ENCODE measurements around the gene AAMDC. TPM values are rescaled to one million over a fixed set of nuclear protein-coding genes. Genes with fewer than 3 reads are reported as not detected.

AAMDC gene
- 10 to 100 TPM in 1 of 2 experiments, 1 to 10 TPM in 1; 9.5 to 11.3 TPM for total RNA-seq

DNA sequence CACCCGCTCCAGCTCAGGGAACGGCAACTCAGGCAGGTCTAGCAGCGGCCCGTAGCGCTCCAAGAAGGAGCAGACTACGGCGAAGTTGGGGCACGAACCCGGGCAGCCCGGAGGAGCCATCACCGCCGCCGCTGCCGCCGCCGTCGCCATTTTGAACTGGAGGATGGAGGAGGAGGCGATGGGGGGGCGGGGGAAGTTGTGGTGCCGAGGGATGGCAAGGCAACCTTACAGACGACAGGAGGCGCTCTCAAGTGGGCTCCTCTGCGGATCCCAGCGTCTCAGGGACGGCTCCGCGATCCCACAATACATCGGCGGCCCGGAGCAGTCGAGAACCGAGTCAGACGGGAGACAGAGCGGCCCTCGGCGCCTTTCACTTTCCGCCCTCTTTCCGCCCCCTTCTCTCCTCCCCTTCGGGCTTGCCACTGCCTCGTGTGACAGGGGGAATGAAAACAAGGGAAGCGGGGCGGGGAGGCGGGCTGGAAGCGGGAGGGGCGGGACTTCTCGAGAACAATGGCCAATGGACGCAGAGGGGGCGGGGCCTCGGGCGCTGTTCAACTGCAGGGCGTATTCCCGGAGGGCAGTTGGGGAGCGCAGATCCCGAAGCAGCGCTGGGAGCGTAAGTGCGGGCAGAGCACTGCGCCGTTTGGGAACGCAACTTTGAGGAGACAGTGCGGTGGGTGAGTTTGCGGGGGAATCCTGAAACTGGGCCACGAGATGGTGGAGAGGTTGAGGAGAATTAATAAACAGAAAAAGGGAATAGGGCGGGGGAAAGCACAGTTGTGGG, at the start of gene AAMDC, which contains the start of gene RSF1:
AAMDC (plus strand) TSS at position 580 of the 784 bp plus-strand sequence. CDS start 21,353 bp downstream, outside the sequence.
RSF1 (minus strand) TSS at position 158 of the 784 bp plus-strand sequence; CDS start at position 150, 8 bp downstream.
- H3K27me3 Mint-ChIP-seq = no peaks in the 10 kb centered on the region
- ATAC-seq (ENCODE audit: low read depth) (peak; percentile 89), DNase-seq (peak; percentile 93)
- peaks cover 2% of the 10 kb centered on the region for H3K9me3 Mint-ChIP-seq
- H3K27ac Mint-ChIP-seq = peak within 1 kb of the TSS; percentile 95
- H3K4me1 Mint-ChIP-seq = peaks cover 28% of the 10 kb centered on the region
- POLR2A ChIA-PET = interaction anchor here (0.6 to 2.4 kb wide), 4 partner anchors 17 to 754 kb away, joined by 3 to 20 read pairs (median 4); partner anchors contain the start of genes INTS4 and NARS2
- H3K36me3 Mint-ChIP-seq = peaks cover 11% of the 10 kb centered on the region
- H3K4me3 Mint-ChIP-seq = peak within 1 kb of the TSS; percentile 96

DNA sequence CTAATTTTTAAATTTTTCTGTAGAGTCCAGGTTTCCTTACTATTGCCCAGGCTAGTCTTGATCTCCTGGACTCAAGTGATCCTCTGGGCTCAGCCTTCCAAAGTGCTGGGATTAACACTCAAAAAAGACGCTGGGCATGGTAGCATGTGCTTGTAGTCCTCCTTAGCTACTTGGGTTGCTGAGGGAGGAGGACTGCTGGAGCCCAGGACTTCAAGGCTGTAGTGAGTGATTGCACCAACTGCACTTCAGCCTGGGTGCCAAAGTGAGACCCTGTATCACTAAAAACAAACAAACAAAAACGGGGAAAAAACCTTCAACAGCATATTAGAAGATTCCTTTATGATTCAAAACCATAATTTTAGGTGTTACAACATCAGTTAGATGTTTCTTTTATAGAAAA, 45.0 kb upstream of the AAMDC start:
- Mint-ChIP-seq H3K9me3 (no peaks in the 10 kb centered on the region), H3K36me3 (peaks cover 4% of the 10 kb centered on the region), H3K27me3 (no peaks in the 10 kb centered on the region), H3K27ac (no peak overlapping the region), H3K4me1 (peaks cover 15% of the 10 kb centered on the region), H3K4me3 (no peak overlapping the region)
- no peak for DNase-seq
- ATAC-seq (ENCODE audit: low read depth) = no peak
- POLR2A ChIA-PET = no interaction called here

DNA sequence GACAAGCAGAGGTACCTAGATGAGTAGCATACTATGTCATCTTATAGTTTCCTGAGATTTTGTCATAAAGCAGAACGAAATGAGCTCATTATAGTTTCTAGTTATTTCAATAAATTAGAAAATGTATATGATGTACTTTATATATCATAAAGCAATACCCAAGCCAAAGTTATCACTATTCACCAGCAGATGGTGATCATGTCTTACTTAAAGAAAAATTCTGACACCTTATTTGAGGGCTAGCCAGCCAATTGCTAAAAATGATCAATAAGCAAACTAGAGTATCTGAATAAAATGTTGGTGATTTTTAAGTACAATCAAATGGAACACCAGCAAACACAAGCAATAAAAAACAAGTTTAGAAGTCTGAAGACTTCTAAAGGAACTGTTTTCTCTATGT, 44.5 kb upstream of the AAMDC start:
- no peak for DNase-seq

DNA sequence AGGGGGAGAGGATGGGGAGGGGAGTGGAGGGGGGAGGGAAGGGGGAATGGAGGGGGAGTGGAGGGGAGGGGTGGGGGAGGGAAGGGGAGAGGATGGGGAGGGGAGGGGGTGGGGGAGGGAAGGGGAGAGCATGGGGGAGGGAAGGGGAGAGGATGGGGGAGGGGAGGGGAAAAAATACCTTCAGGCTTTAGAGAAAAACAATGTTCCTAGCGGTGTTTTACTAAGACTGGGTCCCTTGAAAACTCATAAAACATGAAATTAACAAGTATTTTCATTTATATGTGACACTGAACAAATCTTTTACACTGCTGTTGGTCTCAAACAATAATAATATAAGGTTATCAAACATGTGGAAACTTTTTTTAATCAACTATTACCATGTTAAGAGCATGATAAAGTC, 42.8 kb upstream of the AAMDC start:
- peaks cover 7% of the 10 kb centered on the region for H3K4me1 Mint-ChIP-seq
- DNase-seq (no peak), ATAC-seq (ENCODE audit: low read depth) (no peak)
- no peaks in the 10 kb centered on the region for H3K9me3 Mint-ChIP-seq
- H3K36me3 Mint-ChIP-seq = peaks cover 7% of the 10 kb centered on the region
- H3K27ac Mint-ChIP-seq = no peak overlapping the region
- H3K4me3 Mint-ChIP-seq = no peak overlapping the region
- POLR2A ChIA-PET = no interaction called here
- no peaks in the 10 kb centered on the region for H3K27me3 Mint-ChIP-seq

More for the DNA sequence above, 44.5 kb upstream of the AAMDC start:
- H3K4me3 Mint-ChIP-seq = no peak overlapping the region
- POLR2A ChIA-PET = no interaction called here
- ATAC-seq (ENCODE audit: low read depth) = no peak
- H3K9me3 Mint-ChIP-seq = no peaks in the 10 kb centered on the region
- peaks cover 4% of the 10 kb centered on the region for H3K36me3 Mint-ChIP-seq
- H3K27me3 Mint-ChIP-seq = no peaks in the 10 kb centered on the region
- no peak overlapping the region for H3K27ac Mint-ChIP-seq
- peaks cover 10% of the 10 kb centered on the region for H3K4me1 Mint-ChIP-seq

DNA sequence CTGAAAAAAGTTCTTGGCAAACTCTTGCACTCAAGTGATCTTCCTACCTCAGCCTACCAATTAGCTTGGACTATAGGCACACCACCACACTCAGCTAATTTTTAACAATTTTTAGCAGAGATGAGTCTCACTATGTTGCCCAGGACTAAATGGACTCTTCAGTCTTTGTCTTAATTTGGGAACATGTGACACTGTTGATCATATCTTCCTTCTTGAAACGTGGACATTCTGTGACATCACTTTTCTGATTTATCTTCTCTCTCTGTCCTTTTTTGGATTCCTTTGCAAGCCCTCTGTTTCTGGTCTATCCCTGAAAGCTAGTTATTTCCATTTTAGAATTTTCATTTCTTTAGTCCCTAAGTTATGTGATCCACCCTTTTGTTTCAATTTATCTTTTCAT, 42.4 kb upstream of the AAMDC start:
- H3K4me1 Mint-ChIP-seq = peaks cover 7% of the 10 kb centered on the region
- POLR2A ChIA-PET = no interaction called here
- no peak for ATAC-seq (ENCODE audit: low read depth)
- H3K36me3 Mint-ChIP-seq = peaks cover 7% of the 10 kb centered on the region
- no peak overlapping the region for H3K27ac Mint-ChIP-seq
- DNase-seq = no peak
- H3K27me3 Mint-ChIP-seq = no peaks in the 10 kb centered on the region
- no peaks in the 10 kb centered on the region for H3K9me3 Mint-ChIP-seq
- H3K4me3 Mint-ChIP-seq = no peak overlapping the region

DNA sequence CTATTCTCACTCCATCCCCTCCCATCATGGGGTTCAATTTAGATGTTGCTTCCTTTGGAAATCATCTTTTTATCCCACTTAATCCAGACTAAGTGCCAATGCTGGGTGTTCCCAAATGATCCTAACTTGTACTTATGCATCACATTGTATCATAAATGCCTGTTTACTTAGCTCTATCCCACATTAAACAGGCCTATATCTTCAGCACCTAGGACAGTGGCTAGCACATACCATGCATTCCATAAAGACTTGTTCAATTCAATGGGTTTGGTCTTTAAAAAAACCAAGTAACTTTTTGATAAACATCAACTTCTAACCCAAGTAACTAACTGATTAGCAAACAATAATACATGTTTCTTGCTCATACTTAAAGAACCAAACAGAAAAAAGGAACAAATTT, 41.0 kb upstream of the AAMDC start:
- Mint-ChIP-seq H3K27me3 (no peaks in the 10 kb centered on the region), H3K4me3 (no peak overlapping the region), H3K4me1 (peaks cover 7% of the 10 kb centered on the region), H3K9me3 (no peaks in the 10 kb centered on the region), H3K27ac (no peak overlapping the region), H3K36me3 (peaks cover 7% of the 10 kb centered on the region)
- POLR2A ChIA-PET = no interaction called here
- DNase-seq (no peak), ATAC-seq (ENCODE audit: low read depth) (no peak)

DNA sequence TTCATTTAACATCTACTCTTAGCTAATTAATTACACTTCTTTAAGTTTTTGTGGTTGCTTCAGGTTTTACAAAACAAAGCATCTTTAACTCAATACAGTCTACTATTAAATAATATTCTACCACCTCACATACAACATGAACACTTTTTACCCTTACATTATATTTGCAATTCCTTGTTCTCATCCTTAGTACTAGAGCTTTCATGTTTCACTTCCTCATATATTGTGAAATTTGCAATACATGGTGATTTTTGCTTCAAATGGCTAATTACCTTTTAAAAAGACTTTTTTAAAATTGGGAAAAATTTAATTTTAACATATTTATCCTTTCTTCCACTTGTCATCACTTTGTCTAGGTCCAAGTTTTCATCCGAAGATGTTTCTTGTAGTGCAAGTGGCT, 37.9 kb upstream of the AAMDC start:
- H3K4me3 Mint-ChIP-seq = no peak overlapping the region
- no peak overlapping the region for H3K27ac Mint-ChIP-seq
- no peaks in the 10 kb centered on the region for H3K27me3 Mint-ChIP-seq
- ATAC-seq (ENCODE audit: low read depth) (no peak), DNase-seq (no peak)
- POLR2A ChIA-PET = no interaction called here
- peaks cover 8% of the 10 kb centered on the region for H3K36me3 Mint-ChIP-seq
- no peaks in the 10 kb centered on the region for H3K9me3 Mint-ChIP-seq
- H3K4me1 Mint-ChIP-seq = peaks cover 7% of the 10 kb centered on the region

DNA sequence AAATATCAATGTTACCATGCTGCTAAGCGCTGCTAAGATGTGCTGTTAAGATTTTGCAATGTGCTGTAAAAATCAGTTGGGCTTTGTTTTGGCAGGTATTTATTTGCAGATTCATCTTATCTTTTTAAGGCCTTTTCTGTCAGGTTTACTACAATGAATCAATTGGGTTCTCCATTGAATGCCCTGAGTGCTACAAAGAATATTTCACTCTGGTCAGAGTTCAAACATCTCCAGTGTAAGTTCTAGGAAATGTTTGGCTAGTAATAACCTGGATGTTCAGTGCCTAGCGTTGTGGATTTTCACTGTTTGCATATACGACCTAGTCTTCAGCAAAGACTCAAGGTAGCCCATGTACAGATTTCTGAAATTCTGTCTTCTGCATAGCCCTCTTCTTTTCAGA, 36.4 kb upstream of the AAMDC start:
- POLR2A ChIA-PET = no interaction called here
- Mint-ChIP-seq H3K4me1 (peaks cover 5% of the 10 kb centered on the region), H3K36me3 (peaks cover 8% of the 10 kb centered on the region), H3K9me3 (no peaks in the 10 kb centered on the region), H3K4me3 (no peak overlapping the region), H3K27me3 (no peaks in the 10 kb centered on the region), H3K27ac (no peak overlapping the region)
- DNase-seq = no peak
- no peak for ATAC-seq (ENCODE audit: low read depth)

DNA sequence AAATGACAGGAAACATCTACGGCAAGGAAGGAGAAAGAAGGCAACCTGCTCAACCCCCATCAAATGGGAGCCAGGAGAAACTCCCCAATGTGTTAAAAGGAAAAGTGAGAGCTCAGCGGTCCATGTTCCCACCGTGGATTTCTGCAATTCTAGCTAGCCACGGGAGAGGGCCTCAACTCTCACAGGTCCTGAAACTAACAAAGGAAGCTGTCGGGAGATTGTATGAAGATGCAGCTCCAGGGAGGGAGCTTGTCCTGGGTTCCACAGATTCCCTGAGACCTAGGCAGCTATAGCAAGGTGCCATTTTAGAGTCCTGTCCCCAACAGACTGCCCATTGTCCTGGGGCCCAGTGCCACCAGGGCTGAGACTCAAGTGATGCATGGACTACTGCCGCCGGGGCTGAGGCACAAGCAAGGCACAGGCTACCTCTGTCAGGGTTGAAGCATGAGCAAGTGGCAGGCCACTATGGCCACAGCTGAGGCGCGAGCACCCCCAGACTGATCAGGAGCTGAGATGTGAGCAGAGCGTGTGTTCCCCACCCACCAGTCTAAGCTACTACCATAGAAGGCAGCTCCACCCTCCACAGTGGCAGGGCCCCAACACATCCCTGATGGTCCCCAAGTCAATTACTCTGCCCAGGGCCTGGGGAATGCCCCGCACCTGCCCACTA, 31.7 kb upstream of the AAMDC start:
- DNase-seq = no peak
- peaks cover 6% of the 10 kb centered on the region for H3K4me1 Mint-ChIP-seq
- peaks cover 16% of the 10 kb centered on the region for H3K9me3 Mint-ChIP-seq
- H3K27me3 Mint-ChIP-seq = no peaks in the 10 kb centered on the region
- H3K4me3 Mint-ChIP-seq = no peak overlapping the region
- POLR2A ChIA-PET = no interaction called here
- no peak for ATAC-seq (ENCODE audit: low read depth)
- H3K36me3 Mint-ChIP-seq = peaks cover 41% of the 10 kb centered on the region
- no peak overlapping the region for H3K27ac Mint-ChIP-seq

DNA sequence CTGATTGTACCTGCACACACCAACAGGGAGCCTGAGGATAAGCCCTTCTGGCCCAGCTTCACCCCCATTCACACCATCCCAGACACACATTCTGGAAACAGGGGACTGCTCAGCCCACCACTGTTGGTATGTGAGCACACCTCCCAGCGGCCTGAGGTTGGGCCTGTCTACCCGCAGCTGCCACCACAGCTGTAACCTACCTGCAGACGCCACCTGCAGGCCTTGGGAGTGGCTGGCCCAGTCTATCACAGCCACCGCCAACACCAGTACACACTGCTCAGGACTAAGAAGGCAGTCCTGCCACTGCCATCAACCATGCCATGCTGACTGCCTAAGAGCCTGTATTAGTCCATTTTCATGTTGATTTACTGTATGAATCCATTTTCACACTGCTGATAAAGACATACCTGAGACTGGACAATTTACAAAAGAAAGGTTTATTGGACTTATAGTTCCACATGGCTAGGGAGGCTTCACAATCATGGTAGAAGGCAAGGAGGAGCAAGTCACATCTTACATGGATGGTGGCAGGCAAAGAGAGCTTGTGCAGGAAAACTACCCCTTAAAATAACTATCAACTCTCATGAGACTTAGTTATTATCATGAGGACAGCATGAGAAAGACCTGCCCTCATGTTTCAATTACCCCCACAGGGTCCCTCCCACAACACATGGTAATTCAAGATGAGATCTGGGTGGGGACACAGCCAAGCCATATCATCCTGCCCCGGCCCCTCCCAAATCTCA, 31.0 kb upstream of the AAMDC start:
- H3K4me3 Mint-ChIP-seq = no peak overlapping the region
- ATAC-seq (ENCODE audit: low read depth) = no peak
- POLR2A ChIA-PET = no interaction called here
- H3K27me3 Mint-ChIP-seq = no peaks in the 10 kb centered on the region
- peaks cover 46% of the 10 kb centered on the region for H3K36me3 Mint-ChIP-seq
- peaks cover 9% of the 10 kb centered on the region for H3K4me1 Mint-ChIP-seq
- DNase-seq = no peak
- H3K27ac Mint-ChIP-seq = no peak overlapping the region
- H3K9me3 Mint-ChIP-seq = peaks cover 18% of the 10 kb centered on the region

DNA sequence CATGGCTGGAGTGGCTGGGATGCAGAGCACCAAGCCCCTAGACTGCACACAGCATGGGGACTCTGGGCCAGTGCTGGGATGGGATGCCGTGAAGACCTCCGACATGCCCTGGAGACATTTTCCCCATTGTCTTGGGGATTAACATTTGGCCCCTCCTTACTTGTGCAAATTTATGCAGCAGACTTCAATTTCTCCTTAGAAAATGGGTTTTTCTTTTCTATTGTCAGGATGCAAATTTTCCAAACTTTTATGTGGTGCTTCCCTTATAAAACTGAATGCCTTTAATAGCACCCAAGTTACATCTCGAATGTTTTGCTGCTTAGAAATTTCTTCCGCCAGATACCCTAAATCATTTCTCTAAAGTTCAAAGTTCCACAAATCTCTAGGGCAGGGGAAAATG, 29.6 kb upstream of the AAMDC start:
- ATAC-seq (ENCODE audit: low read depth) (no peak), DNase-seq (no peak)
- no peak overlapping the region for H3K4me3 Mint-ChIP-seq
- POLR2A ChIA-PET = no interaction called here
- no peaks in the 10 kb centered on the region for H3K27me3 Mint-ChIP-seq
- peaks cover 9% of the 10 kb centered on the region for H3K4me1 Mint-ChIP-seq
- peaks cover 18% of the 10 kb centered on the region for H3K9me3 Mint-ChIP-seq
- H3K36me3 Mint-ChIP-seq = peaks cover 54% of the 10 kb centered on the region
- H3K27ac Mint-ChIP-seq = no peak overlapping the region

DNA sequence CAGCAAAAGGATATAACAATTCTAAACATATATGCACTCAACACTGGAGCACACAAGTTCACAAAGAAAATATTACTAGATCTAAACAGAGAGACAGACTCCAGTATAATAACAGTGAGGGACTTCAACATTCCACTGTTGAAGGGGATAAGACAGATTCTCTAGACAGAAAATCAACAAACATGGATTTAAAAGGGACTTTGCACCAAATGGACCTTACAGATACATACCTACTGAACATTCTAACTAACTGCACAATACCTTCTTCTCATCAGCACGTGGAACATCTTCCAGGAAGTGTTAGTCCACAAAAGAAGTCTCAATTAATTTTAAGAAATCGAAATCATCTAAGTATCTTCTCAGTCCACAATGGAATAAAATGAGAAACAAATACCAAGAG, 27.0 kb upstream of the AAMDC start:
- ATAC-seq (ENCODE audit: low read depth) (no peak), DNase-seq (no peak)
- no peak overlapping the region for H3K27ac Mint-ChIP-seq
- H3K27me3 Mint-ChIP-seq = no peaks in the 10 kb centered on the region
- peaks cover 68% of the 10 kb centered on the region for H3K36me3 Mint-ChIP-seq
- POLR2A ChIA-PET = no interaction called here
- peaks cover 9% of the 10 kb centered on the region for H3K4me1 Mint-ChIP-seq
- no peak overlapping the region for H3K4me3 Mint-ChIP-seq
- H3K9me3 Mint-ChIP-seq = peaks cover 18% of the 10 kb centered on the region

DNA sequence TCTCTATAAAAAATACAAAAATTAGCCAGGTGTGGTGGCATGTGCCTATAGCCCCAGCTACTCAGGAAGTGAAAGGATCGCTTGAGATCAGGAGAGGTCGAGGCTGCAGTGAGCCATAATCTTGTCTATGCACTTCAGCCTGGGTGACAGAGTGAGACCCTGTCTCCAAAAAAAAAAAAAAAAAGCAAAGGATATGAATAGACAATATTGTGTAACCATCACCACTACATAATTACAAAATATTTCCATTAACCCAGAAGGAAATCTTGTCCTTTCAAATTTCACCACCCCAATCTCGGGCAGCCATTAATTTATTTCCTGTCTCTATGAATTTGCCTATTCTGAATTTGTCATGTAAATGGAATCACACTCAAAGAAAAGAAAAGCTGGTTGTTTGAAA, 21.6 kb upstream of the AAMDC start:
- peaks cover 2% of the 10 kb centered on the region for H3K9me3 Mint-ChIP-seq
- H3K27me3 Mint-ChIP-seq = no peaks in the 10 kb centered on the region
- DNase-seq (no peak), ATAC-seq (ENCODE audit: low read depth) (no peak)
- peaks cover 33% of the 10 kb centered on the region for H3K36me3 Mint-ChIP-seq
- H3K4me1 Mint-ChIP-seq = peaks cover 18% of the 10 kb centered on the region
- no peak overlapping the region for H3K27ac Mint-ChIP-seq
- no peak overlapping the region for H3K4me3 Mint-ChIP-seq
- POLR2A ChIA-PET = no interaction called here
